ENCODE results near the gene HOXA3.
A peak's percentile ranks its signal among the peaks of the same experiment; 100 is the strongest.

The HOXA3 gene

DNA sequence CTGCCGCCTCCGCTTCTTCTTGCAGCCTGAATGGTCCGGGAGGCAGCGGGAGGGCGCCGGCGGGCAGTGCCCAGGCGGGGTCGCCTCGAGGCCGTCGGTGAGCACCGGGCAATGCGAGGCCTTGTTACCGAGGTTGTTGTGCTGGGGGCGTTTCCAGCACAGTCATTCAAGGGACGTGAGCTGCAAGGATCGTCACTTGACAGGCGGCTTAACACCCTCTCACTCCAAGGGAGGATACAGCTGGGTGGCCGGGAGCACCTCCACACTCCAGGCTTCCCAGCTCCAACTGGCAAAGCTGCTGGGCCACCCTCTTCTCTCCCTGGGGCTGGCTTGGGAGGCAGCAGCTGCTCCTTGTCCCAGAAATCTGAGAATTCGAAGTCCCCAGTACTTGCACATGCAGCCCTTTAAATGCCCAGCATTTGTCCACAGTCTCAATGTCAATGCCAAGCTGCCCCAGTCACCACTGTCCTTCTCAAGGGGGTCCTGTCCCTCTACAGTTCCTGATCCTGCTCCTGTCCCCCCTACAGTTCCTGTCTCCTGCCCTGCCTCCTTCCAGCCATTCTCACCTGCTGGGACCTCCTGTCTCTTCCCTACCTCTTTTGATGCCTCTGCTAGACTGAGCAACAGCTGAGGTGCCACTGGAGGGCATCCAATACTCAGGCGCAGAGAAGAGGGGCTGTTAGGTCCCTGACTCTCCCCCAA, 37.1 kb upstream of the HOXA3 start:
- DNase-seq: no peak

DNA sequence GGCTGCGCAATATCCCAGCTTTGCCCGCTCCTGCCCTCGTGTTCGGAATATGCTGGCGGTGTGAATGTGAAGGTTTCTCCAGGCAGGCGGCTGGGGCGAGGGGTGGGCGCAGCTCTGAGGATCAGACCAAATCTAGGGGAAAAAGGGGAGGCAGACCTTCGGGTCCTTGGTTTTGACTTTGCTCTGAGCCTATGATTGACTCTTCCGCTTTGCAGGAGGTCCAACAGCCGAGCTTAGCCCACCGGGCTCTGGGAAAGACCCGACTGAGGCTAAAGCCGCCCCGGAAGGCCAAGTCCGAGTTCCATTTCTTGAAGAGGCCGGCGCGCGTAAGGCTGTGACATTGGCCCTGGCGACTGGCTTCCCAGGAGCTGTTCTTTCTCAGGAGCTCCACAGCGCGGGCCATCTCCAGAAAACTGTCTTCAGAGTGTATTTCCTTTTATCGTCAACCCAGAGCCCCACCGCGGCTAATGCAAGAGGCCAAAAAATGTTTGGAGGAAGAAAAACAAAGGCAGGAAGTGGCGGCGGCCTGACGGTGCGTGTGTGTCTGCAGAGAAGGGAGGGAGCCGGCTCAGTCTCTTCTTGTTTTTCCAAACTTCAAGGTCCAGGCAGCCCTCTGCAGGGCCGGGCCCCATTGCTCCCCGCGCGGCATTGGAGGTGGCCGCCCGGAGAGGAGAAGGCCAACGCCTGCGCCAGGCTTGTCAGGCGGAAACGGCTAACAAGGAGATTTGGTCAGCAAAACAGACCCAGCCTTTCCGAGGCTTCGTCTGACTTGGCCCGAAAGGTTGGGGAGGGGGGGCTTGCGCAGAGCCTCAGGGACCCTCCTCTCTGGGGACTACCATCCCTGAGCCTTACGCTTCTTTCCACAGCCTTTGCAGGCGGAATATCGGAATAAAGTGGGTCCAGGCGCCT, 36.3 kb upstream of the HOXA3 start:
- no peak for DNase-seq

DNA sequence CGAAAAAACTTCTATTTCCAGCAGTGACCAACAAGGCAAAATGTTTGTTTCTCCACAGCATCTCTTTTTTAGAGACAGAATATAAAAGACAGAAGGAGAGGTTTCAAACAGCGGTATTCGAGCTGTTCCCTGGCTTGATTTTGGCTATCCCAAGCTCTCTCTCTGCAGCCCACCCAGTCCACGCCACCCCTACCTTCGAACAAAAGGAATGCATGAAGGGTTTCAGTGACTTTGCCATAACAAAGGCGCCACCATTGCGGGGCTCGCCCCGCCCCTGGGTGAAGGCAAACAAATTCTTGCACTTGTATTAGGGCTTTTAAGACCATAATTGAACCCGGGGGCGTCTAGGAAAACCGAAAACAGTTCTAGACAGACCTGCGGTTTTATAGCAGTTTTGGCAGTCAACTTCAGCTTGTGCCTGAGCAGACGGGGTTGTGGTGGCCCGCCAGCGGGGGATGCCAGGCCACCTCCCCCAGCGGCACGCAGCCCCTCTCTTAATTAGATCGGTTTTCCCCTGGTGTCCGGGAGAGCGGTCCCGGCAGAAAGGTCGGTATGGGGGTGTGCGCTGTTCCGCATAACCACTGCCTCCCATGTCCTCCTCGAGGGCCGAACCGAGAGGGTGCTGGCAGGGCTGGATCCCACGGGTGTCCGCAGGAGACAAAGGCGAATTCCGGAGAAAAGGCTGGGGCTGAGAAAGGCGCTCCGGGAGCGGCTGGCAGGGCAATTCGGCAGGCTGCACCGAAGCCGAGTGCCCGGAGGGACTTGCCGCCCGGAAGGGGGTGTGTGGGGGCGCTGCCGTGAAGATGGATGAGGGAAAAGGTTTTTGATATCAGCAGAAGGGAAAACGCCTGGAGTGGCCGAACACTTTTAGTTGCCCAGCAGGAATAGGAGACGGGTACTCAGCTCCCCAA, 35.3 kb upstream of the HOXA3 start:
- DNase-seq: no peak

DNA sequence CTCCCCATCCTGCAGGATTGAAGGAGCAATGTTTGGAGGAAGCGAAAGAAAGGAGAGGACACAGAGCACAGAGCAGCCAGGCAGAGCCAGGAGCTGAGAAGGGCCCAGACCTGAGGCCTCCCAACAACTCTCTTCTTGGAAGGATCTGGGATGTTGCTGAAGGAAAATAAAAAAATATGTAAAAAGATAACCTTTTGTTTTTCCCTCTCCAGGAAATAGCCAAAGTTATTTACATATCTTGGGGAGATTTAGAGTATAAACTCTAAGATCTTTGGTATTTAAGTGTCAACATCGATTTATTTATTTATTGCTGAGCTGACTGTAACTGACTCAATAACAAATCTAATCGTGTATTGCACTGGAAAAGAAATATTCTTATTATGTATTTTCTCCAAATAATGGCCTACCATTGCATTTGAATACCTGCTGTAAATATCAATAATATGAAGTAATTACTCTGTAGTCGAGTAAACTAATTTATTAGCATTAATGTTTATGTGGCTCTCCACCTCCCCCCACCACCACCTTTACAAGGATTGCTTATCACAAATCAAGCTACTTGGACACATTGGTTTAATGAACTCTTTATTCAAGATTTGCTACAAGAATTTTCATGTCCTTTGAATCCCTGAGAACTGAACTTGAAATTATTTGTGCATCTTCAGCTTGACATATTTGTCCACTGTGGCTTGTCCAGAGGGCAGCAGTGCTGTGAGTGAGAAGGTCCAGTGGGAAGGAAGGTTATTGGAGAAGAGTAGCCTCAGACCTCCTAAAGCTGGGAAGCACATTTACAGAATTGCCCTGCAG, 34.5 kb upstream of the HOXA3 start:
- no peak for DNase-seq

DNA sequence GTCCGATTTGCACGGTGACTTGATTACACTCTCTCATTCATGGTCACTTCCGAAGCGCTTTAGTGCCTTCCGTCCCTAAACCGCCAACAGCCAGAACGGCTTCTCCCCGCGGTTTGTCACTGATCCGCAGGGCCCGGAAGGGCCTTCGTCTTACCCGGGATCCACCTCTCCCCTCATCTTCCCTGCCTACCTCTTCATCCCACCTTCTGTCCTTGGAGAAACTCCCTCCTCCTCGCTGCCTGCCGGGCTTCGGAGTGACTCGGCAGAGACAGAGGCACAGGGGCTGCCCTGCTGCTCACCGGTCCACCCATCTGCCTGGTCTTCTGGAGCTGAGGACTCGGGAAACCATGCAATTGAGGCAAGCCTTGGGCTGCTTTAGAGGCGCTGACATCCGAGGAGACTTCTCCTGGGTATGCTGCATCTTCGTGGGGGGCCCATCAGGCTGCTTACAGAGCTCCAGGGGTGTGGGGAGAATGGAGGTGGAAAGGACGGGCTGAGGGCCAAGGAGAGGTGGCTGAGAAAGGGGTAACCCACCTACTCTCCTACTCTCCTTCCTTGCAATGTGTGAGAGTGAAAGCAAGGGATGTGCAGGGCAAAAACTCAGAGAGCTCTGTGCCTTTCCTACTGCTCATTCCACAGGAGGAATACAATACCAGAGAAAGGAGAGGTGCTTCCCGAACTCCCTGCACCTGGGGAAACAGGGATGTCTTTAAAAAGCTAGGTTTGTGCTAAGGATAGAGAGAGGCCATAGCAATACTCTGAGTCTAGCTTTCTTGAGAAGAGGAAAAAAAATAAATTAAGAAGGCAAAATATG, 33.7 kb upstream of the HOXA3 start:
- no peak for DNase-seq

DNA sequence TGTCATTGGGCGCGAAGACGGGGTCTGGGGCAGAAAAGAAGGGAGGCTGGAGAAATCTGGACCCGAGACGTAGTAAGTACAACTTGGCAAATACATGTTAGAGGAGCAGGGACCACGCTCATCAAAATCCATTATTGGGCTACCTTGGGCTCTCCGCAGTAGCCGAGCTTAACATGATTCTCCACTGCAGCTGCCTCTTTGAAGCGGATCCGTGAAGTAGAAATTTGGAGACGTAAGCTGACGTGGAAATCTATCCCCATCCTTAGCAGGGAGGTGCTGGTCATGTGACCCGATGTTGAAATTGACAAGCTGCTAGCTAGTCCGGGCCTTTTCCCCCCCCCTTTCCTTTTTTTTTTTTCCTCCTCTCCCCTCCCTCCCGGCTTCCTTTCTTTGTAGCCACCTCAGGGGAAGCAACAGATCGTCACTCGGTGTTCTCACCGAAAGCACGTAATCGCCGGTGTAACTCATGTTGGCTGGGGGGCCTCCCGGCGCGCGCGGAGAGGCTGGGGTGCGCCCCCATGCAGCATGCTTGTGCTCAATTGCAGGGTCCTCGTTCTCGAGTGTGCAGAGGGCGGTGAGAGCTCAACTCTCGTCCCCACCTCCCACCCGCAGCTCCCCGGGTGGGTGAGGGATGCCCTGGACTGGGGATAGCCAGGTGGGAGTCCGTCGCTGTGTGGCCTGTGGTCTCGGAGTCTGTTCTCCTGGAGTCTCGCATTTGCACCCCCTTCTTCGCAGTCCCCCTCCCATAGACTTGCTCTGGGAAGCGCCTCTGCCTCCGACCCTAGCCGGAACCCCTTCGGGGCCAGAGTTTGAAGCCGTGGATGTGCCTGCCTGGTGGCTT, 32.9 kb upstream of the HOXA3 start, which contains the start of gene HOXA11:
HOXA11 (minus strand) TSS at position 220 of the 841 bp plus-strand sequence; CDS start at position 132, 88 bp downstream.
- no peak for DNase-seq

DNA sequence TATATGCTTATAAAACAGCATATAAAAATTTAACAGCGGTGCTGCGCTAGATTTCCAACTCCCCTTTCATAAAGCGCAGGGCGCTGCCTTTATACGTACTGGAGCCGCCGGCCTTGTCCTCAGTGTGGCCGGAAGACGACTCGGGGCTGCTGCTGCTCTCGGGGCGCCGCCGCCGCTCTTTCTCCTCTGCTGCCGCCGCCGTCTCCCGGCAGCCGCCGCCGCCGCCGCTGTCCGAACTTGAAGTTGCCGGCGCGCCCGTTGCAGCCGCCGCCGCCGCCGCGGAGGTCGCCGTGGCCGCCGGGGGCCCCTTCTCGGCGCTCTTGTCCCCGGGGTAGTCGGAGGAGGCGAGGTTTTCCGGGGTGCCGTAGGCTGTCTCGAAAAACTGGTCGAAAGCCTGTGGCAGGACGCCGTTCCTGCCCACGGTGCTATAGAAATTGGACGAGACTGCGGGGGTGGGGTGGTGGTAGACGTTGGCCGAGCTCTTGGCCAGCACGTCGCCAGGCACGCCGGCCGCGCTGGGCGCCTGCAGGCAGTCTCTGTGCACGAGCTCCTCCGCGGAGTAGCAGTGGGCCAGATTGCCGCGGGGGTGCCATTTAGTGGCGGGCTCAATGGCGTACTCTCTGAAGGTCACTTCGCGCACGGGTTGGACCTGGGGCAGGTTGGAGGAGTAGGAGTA, 32.1 kb upstream of the HOXA3 start:
- no peak for DNase-seq

DNA sequence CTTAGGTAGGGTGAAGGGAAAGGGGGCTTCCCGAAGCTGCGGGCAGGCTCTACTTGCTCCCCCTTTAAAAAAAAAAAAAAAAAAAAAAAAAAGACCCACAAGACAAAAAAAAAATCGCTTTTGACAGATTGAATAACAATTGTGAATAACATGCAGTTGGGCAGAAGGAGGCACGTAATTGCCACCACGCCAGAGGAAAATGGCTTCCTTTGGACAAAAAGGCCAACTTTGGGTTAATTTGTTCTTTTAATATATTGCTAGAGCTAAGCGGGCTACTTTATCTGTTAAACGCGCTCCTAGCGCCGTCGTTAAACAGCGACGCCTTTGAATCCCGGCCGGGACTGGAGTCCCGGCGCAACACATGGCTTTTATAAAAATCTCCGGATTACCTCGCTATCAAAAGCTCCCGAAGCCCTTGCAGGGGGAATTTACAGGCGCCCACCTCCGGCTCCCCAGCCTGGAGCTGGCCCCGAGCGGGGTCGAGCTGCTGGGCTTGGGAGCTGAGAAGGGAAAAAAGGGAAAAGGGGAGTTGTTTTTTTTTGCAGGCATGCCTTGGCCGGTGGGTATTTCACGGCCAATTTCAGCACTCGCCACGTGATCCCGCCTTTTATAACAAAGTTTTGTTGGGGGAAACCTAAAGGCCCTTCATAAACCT, 31.4 kb upstream of the HOXA3 start:
- no peak for DNase-seq

DNA sequence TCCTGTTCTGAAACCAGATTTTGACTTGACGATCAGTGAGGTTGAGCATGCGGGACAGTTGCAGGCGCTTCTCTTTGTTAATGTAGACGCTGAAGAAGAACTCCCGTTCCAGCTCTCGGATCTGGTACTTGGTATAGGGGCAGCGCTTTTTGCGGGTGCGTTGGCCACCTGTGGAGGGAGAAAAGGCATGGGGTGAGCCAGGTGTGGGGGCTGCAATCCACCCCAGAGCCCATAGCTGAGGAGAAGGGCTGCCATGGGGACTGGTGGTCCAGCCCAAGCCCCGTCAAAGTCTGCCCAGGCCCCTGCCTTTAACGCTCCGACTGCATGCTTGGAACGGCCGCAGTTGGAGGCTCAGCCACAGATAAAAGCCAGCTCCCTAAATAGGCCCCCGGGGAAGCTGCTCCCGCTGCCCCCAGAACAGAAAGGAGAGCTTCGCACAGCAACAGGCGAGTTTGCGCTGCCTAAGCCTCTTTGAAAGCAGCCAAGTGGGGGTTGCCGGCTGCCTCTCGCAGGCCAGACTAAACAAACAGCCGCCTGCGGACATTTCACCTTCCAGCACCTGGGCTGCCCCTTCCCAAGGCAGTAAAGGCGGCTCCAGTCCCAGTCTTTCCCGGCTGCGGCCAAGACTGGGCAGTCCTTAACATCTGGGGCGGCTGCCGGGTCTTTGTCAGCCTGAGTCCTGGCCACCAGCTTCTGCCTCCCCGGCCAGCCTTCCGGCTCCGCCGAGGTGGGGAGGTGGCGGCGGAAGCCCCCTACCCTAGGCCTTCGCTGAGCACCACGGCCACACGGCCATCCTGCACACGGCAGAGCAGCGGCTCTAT, 30.7 kb upstream of the HOXA3 start:
- no peak for DNase-seq

DNA sequence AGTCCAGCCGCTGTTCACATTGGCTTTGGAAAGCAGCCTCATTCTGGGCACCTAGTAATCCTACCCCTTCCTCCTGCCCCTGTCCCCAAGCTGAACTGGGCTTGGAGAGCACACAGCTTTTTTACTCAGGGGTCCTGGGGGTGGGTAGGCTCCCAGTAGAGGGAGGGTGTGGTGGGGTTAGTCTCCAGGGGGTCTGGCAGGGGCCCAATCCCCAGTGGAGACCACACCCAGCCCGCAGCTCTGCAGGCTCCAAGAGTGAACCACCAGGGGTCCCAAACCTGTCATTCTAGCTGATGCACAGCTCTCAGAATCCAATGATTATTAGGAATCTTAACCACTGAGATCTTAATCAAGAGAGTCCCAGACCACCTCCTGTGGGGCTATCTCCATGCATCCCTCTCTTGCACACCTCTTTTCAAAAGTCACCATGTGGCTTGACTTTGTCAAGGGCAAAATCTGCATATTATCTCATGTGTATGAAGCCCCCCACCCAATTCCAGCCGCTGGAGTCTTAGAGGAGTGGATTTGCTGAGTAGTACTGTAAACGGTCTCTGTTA, 30.0 kb upstream of the HOXA3 start:
- DNase-seq: no peak

DNA sequence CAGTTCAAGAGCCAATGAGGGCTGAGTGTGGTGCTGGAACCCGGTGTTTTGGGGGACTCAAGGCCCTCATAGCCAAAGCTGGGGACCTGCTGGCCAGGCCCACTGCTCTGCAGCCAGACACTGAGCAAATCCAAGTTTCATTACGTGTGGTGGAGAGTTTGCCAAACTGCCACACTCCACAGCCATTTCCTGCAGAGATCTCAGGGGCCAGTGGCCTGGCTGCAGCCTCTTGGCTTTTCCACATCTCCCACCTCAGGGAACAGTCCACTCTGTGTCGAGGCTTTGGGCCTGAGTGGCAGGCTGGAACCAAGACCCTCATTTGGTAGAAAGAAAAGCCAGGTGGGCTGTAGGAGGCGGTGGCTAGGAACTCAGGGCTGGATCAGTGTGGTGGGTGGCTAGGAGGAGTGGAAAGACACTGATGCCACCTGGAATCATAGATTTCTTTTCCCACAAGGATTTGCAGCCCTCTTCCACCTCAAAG, 29.5 kb upstream of the HOXA3 start:
- DNase-seq: no peak

DNA sequence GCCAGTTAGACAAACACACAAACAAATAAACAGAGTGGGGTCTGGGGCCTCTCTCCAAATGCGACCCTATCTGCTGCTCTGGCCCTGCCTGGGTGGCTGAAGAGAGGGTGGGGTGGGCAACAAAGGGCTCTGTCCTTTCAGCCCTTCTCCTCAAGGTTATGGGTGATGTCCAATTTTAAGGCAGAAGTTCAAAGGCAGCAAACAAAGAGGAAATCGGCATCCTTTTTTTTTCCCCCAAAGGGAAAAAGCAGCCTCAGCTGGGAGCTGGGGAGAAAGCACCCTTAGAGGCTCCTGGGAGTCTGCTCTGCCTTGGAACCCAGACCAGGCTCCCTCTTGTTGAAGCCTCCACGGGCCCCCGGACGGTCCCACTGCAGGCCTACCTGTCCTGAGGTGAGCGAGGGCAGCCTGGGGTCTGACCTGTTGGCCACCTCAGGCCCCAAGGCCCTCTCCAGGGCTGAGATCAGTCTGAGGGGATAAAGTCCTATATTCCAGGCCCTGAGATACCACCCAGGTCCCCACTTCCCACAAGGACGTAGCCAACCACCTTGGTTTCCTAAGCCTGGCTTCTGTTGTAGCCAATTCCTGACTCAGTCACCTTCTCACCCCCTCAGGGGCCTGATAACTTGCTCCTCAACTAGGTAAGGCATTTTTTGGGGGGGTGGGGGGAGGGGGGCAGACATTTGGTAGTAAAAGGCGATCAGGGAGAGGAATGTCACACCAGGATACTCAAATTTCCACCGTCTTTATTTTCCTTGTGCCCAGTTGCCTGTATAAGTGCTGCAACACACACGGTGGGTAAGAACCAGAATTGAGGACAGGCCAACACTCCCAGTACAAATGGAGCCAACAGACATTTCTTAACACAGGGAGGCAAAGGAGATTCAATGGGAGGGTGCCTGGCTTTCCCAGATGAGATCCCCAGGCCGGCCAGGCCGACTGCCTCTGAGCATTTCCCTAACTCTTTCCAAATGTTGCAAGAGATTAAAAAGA, 28.3 kb upstream of the HOXA3 start:
- DNase-seq: no peak

DNA sequence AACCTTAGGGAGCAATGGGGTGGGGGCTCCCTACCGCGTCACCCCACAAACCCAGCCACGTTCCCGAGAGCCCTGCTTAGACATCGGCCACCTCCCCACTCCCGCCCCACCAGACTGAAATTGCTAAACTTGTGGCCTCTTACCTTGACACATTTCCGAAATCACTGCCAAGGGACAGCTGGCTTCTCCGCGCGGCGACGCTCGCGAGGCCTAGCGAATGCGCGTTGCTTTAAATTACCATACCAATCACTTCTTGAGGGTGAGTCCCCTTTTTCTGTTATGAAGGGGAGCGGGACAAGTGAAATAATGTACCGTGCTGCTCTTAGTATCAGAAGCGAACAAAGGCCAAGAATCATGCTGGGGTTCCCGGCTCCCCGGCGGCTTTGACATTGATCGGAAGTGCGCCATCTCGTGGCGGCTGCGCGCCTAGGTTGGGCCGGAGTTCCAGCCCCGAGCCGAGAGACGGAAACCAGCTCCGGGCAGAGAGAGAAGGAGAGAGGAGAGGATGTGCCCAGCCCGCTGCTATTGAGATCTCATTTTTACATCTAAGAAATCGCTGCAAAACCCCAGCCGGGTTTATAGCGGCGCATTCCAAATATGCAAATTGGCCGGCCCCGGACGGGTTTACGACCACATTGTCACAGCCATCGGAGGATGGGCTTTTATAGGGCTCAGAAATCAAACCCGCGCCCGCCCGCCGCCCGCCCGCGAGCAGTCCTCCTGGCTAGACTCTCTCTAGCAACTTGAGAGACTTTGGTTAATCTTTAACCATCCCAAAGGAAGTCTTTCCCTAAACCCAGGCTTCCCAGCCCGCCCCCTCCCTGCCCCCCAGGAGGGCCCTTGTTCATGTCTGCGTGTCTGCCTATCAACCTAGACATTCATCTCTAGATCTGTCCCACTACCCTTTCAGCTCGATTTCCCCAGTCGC, 27.4 kb upstream of the HOXA3 start:
- peak in 1 of 2 experiments; percentile 12 for DNase-seq

DNA sequence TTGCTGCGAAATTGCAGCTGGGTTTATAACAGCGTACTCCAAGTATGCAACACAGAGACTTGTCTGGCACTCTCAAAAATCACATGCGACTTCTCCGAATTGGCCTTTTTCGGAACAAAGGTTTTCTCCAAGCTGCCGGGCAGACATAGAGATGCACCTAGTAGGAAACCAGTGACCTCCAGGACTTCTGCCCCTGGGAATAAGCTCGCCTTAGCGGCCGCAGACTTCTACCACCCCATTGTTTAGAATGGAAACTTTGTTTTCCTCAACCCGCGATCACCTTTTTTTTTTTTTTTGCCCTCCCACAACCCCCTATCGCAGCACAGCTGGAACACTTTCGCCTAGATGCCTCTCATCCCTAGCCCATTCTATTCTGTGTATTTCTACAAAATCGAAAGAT, 26.6 kb upstream of the HOXA3 start:
- DNase-seq: no peak

DNA sequence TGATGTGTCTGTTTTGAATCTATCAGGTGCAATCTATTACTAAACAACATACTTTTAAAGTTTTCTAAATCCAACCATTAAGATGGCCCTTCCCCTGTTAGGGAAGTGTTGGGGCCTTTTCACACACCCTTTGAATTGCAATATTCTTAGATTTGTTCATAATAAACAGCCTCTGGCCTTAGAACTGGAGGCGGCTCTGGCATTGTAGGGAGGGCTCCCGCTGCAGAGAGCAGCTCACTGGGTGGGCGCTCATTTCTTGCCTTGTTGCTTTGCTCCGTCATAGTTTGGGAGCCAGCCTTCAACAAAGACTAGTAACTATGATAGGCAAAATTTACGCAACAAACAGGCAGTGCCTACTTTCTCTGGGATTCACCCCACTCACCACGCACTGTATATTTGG, 26.0 kb upstream of the HOXA3 start:
- no peak for DNase-seq
